ENCODE data around the gene ZNF512B. TPM values are rescaled to one million over a fixed set of nuclear protein-coding genes. Genes with fewer than 3 reads are reported as not detected.

Gene ZNF512B
- polyA plus RNA-seq, 3 donors: 0.10 to 2.6 TPM; not detected in 1

GRCh38 chr20:63929071-63929470, 40.7 kb downstream of the ZNF512B start:
- Histone ChIP-seq H3K79me2 (ENCODE audit: insufficient read depth, low read length) (peaks cover 98% of the 10 kb centered on the region), H3K36me3 (replicated peaks in 1 of 2; ENCODE audit: control insufficient read depth in 1 of 2, insufficient read depth in 2 of 2, low read length in 2 of 2) (peaks cover 78 to 98% of the 10 kb centered on the region in 2 donors)
- TF ChIP-seq CTCF (IDR thresholded peaks at IDR 0.05): no peak

GRCh38 chr20:63926298-63926697, 43.4 kb downstream of the ZNF512B start:
- Mint-ChIP-seq H3K27ac (peak overlapping the region in 3 of 7 donors; percentile 8 to 42 (median 27)), H3K9me3 (no peaks in the 10 kb centered on the region), H3K4me3 (no peak overlapping the region), H3K27me3 (ENCODE audit: low read depth in 3 of 3) (peaks cover 0 to 3% (median 0%) of the 10 kb centered on the region in 3 donors), H3K36me3 (peaks cover 60 to 91% of the 10 kb centered on the region in 2 donors), H3K4me1 (no peaks in the 10 kb centered on the region)
- H3K9me3 ChIP-seq (replicated peaks in 1 of 2; ENCODE audit: control insufficient read depth in 1 of 2, insufficient read depth in 1 of 2, low read length in 2 of 2): no peaks in the 10 kb centered on the region
- H3K4me3 ChIP-seq (replicated peaks in 1 of 3; ENCODE audit: low read depth in 2 of 3, low read length in 3 of 3): no peak overlapping the region
- peaks cover 55 to 98% of the 10 kb centered on the region in 2 donors for H3K36me3 ChIP-seq (replicated peaks in 1 of 2; ENCODE audit: control insufficient read depth in 1 of 2, insufficient read depth in 2 of 2, low read length in 2 of 2)
- no peaks in the 10 kb centered on the region for H3K4me1 ChIP-seq (ENCODE audit: control insufficient read depth in 1 of 2, insufficient read depth in 2 of 2, low read length in 2 of 2)
- no peak for TF ChIP-seq CTCF (IDR thresholded peaks at IDR 0.05)
- H3K27ac ChIP-seq (ENCODE audit: low read depth in 1 of 2, low read length in 2 of 2): peak overlapping the region in 1 of 2 donors; percentile 31
- peaks cover 98% of the 10 kb centered on the region for H3K79me2 ChIP-seq (ENCODE audit: insufficient read depth, low read length)
- no peak overlapping the region for H3K9ac ChIP-seq (ENCODE audit: insufficient read depth, low read length, poor library complexity, severe bottlenecking)
- no peak overlapping the region for H2AFZ ChIP-seq (ENCODE audit: insufficient read depth, low read depth, low read length, poor library complexity, severe bottlenecking)
- intact Hi-C loops (cut with micrococcal nuclease): no loop called here
- H4K20me1 ChIP-seq (ENCODE audit: insufficient read depth, low read length): peaks cover 100% of the 10 kb centered on the region
- no peak overlapping the region for H3K4me2 ChIP-seq (replicated peaks; ENCODE audit: extremely low read depth, low read length, poor library complexity, severe bottlenecking)
- WGBS (ENCODE audit: insufficient coverage): 94% methylated on average over 8 of the region's 8 CpGs
- no peak for DNase-seq
- H3K27me3 ChIP-seq (ENCODE audit: control insufficient read depth in 2 of 2, insufficient read depth in 2 of 2, low read length in 2 of 2): no peaks in the 10 kb centered on the region

More at GRCh38 chr20:63929071-63929470, 40.7 kb downstream of the ZNF512B start:
- H4K20me1 ChIP-seq (ENCODE audit: insufficient read depth, low read length): peaks cover 100% of the 10 kb centered on the region
- H2AFZ ChIP-seq (ENCODE audit: insufficient read depth, low read depth, low read length, poor library complexity, severe bottlenecking): no peak overlapping the region
- H3K9me3 Mint-ChIP-seq: peaks cover 0 to 3% (median 0%) of the 10 kb centered on the region in 7 donors
- no peaks in the 10 kb centered on the region for H3K27me3 ChIP-seq (ENCODE audit: control insufficient read depth in 2 of 2, insufficient read depth in 2 of 2, low read length in 2 of 2)
- H3K27me3 Mint-ChIP-seq (ENCODE audit: low read depth in 3 of 3): peaks cover 0 to 3% (median 0%) of the 10 kb centered on the region in 3 donors
- DNase-seq: no peak
- H3K4me3 ChIP-seq (replicated peaks in 1 of 3; ENCODE audit: low read depth in 2 of 3, low read length in 3 of 3): no peak overlapping the region
- intact Hi-C loops (cut with micrococcal nuclease): no loop called here
- H3K9me3 ChIP-seq (replicated peaks in 1 of 2; ENCODE audit: control insufficient read depth in 1 of 2, insufficient read depth in 1 of 2, low read length in 2 of 2): no peaks in the 10 kb centered on the region
- H3K9ac ChIP-seq (ENCODE audit: insufficient read depth, low read length, poor library complexity, severe bottlenecking): no peak overlapping the region
- no peak overlapping the region for H3K27ac ChIP-seq (ENCODE audit: low read depth in 1 of 2, low read length in 2 of 2)
- H3K4me1 Mint-ChIP-seq: no peaks in the 10 kb centered on the region
- peaks cover 69 to 94% of the 10 kb centered on the region in 2 donors for H3K36me3 Mint-ChIP-seq
- no peaks in the 10 kb centered on the region for H3K4me1 ChIP-seq (ENCODE audit: control insufficient read depth in 1 of 2, insufficient read depth in 2 of 2, low read length in 2 of 2)
- no peak overlapping the region for H3K4me2 ChIP-seq (replicated peaks; ENCODE audit: extremely low read depth, low read length, poor library complexity, severe bottlenecking)
- no peak overlapping the region for H3K4me3 Mint-ChIP-seq
- no peak overlapping the region for H3K27ac Mint-ChIP-seq
- WGBS (ENCODE audit: insufficient coverage): 95% methylated on average over 26 of the region's 26 CpGs
